Ramos (cell line): ENCODE results near the gene KANSL3.
"Not testable (repeated sequence)": the region's sequence is repeated elsewhere in the genome, so short reads cannot be mapped to it uniquely, and the experiment has no call there.

Experiments used
- in situ Hi-C: fragments of 300-500 bp; cut with MboI; formaldehyde crosslinking; loops from one replicate; pipeline ENCODE4 v1.14.3; 2022; ENCODE audit warnings: low sequenced_read_pairs; ENCODE audit not compliant: unreplicated experiment

KANSL3 gene

DNA sequence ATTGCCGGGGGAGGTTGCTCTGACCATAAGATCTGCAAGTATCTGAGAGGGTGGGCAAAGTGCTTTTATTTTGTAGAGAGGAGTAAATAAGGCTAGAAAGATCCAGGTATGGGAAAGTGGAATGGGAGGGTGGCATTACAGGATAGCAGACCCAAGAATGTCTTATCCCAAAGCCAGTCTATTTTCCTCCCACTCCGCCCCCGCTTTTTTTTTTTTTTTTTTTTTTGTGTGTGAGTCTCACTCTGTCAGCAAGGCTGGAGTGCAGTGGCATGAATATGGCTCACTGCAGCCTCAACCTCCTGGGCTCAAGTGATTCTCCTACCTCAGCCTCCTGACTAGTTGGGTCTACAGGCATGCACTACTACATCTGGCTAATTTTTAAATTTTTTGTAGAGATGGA lies 70.0 kb downstream of the KANSL3 start:
- in situ Hi-C loops, result no loop called here

GRCh38 chr2:96565111-96565510 lies 73.0 kb downstream of the KANSL3 start:
- in situ Hi-C loops, result no loop called here

DNA sequence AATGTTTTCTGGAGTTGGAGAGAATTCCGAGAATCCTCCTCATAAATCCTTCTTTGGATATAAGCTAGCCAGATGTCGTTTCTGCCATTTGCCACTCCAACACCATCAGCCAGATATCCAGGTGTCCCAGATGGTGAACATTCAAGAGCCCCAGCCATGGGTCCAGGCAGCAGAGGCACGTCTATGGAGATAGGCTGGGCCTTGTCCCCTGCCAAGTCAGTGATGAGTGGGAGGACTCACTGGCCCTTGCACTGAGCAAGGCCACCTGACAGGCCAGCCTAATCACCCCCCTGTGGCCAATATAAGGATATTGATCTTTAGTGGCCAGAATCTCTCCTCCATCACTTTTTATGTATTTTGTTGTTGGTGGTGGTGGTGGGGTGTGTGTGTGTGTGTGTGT lies 73.5 kb downstream of the KANSL3 start:
- in situ Hi-C loops, result no loop called here

DNA sequence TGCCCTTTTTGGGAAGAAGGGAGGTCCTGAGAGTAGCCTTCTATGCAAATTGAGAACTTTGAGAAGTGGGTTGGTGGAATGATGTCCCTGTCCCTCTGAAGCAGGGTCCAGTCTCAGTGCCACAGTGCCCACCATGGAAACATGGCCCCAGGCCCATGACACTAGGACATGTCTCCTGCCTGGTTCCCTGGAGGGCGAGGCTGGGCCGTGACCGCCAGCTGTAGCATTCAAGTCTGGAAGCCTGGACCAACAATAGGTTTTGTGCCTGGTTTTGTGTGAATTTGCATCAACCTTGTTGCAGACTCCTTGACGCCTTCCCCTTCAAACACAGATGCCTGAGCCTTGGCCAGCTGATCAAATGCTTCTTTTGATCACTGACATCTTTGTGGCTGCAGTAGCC lies 74.1 kb downstream of the KANSL3 start:
- in situ Hi-C loops, result no loop called here

DNA sequence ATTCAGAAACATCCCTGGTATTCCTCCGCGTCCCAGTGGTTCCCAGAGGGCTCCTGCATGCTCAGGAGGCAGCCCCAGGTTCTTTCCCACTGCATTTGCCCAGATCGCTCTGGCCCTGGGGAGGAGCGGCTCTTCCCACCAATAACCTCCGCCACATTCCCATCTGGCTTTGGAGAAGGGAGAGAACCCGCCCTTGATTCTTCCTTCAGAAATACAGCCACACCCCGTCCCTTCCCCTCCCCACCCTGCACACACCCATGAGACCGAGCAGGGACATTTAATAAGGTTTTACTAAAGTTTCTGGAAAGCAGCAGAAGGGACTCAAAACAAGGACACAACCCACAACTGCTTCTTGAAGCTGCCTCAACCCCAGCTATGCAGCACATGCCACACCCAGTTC lies 79.6 kb downstream of the KANSL3 start:
- in situ Hi-C loops, result no loop called here

GRCh38 chr2:96558061-96558460 lies 80.1 kb downstream of the KANSL3 start:
- in situ Hi-C loops, result no loop called here

- in situ Hi-C loops, result not testable (repeated sequence)
Observed at GRCh38 chr2:96557421-96557820, 80.7 kb downstream of the KANSL3 start.

DNA sequence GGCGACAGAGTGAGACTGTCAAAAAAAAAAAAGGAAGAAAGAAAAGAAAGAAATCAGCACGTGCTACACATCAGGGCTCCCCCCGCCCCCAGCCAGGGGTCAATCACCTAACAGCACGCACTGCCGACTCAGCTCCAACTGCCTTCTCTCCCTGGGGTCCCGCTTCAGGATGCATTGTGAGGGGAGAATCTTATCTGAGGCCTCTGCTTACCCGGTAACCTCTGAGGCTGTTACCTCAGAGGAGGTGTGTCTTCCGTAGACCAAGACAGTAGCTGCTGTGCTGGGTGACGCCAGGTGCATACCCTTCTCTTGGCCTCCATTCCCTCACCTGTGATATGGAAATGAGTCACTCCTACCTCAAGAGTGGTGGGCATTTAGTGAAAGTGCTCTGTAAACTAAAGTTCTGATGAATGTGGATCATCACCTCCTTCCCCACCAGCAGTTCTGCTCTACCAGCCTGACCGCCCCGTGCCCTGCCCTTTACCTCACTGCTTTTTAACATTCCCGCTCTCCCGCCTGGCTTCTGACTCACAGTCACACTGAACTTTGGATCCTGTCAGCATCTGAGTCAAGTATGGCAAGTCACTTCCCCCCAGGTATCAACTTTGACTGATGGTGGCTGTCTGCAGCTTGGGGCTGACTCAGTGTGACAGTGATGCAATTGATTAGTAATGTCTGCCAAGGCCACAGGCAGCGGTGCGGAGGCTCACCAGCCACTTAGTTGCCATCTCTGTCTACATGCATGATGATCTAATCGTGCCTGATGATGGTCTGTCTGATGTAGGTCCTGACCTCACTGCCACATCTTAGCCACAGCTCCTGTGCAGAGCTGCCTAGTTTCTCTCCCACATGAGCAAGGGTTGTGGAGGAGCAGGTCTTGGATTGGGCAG lies 81.4 kb downstream of the KANSL3 start:
- in situ Hi-C loops, result no loop called here

- in situ Hi-C loops, result no loop called here
Observed at GRCh38 chr2:96555146-96555610, 82.9 kb downstream of the KANSL3 start.

GRCh38 chr2:96554293-96555145 lies 83.6 kb downstream of the KANSL3 start:
- in situ Hi-C loops, result no loop called here

- in situ Hi-C loops, result not testable (repeated sequence)
Observed at GRCh38 chr2:96553957-96554292, 84.2 kb downstream of the KANSL3 start.

GRCh38 chr2:96553176-96553956 lies 84.7 kb downstream of the KANSL3 start:
- in situ Hi-C loops, result no loop called here

GRCh38 chr2:96552315-96553175 lies 85.6 kb downstream of the KANSL3 start:
- in situ Hi-C loops, result no loop called here

DNA sequence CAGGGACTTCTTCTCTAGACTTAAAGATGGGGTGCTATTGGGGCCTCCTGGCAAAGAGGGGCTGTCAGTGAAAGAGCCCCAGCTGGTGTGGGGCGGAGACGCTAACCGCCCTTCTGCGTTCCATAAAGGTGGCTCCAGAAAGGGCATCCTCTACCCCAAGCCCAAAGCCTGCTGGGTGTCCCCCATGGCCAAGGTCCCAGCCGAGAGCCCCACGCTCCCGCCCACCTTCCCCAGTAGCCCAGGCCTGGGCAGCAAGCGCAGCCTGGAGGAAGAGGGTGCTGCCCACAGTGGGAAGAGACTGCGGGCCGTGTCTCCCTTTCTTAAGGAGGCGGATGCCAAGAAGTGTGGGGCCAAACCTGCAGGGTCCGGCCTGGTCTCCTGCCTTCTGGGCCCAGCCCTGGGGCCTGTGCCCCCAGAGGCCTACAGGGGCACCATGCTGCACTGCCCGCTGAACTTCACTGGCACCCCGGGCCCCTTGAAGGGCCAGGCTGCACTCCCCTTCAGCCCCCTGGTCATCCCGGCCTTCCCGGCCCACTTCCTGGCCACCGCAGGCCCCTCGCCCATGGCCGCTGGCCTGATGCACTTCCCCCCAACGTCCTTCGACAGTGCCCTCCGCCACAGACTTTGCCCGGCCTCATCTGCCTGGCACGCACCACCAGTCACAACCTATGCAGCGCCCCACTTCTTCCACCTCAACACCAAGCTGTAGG lies 86.4 kb downstream of the KANSL3 start:
- in situ Hi-C loops, result no loop called here

GRCh38 chr2:96550787-96551604 lies 87.1 kb downstream of the KANSL3 start:
- in situ Hi-C loops, result no loop called here

DNA sequence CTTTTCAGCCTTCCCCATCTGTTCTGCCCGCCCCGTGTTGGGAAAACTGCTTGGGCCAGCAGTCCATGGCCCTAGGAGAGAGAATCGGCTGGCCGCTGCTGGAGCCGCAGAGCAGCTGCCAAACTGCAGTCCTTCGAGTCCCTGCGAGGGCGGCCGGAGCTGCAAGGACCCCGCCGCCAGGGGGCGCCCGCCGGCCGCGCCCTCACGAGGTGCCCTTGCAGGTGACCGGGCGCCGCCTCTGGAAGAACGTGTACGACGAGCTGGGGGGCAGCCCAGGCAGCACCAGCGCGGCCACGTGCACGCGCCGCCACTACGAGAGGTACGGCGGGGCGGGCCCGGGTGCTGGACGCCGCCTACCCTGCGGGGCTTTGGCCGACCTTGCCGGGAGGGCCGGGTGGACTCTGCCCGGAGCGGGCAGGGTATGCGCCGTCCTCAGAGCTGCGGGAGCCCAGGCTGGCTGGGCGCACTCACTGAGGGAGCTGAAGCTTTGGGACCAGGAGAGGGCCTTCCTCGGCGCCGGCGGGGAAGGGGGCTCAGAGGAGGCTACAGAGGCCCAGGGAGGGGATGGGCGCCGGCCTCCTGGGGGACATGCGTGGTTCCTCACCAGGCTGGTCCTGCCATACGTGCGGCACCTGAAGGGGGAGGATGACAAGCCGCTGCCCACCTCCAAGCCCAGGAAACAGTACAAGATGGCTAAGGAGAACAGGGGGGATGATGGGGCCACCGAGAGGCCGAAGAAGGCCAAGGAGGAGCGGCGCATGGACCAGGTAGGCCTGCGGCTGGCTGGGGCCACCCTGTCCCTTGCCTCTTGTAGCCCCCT lies 87.9 kb downstream of the KANSL3 start:
- in situ Hi-C loops, result no loop called here

GRCh38 chr2:96549466-96549785 lies 88.7 kb downstream of the KANSL3 start:
- in situ Hi-C loops, result no loop called here
